ENCODE results near the gene CCR7. TPM values are rescaled to one million over a fixed set of nuclear protein-coding genes. Genes with fewer than 3 reads are reported as not detected.

Gene CCR7
- total RNA-seq, 1 donor from 2014 or later = 0.51 TPM

DNA sequence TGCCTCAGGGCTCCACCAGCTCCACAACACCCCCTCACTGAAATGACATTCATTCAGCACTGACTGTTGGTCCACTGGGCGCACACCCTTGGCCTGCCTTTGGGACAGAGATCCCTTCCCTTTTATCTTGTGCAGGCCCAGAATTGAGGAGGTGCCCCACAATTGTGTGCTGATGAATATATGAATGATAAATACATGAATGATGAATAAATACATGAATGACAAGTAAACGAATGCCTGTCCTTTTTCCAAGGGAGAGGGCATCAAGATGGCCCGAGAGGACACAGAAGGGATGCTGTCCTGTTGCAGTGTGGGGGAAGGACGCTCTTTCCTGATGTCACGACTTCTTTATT, 5.7 kb downstream of the CCR7 start:
- peaks cover 5% of the 10 kb centered on the region for H3K36me3 Mint-ChIP-seq (ENCODE audit: low read depth, unreplicated experiment)
- H3K4me1 Mint-ChIP-seq (ENCODE audit: unreplicated experiment) = peaks cover 47% of the 10 kb centered on the region
- no peak overlapping the region for H3K4me3 Mint-ChIP-seq (ENCODE audit: unreplicated experiment)
- H3K27me3 Mint-ChIP-seq (ENCODE audit: unreplicated experiment) = peaks cover 6% of the 10 kb centered on the region
- peak overlapping the region; percentile 82 for H3K27ac Mint-ChIP-seq (ENCODE audit: unreplicated experiment)
- no peaks in the 10 kb centered on the region for H3K9me3 Mint-ChIP-seq (ENCODE audit: unreplicated experiment)
- TF ChIP-seq, protein P1, sequence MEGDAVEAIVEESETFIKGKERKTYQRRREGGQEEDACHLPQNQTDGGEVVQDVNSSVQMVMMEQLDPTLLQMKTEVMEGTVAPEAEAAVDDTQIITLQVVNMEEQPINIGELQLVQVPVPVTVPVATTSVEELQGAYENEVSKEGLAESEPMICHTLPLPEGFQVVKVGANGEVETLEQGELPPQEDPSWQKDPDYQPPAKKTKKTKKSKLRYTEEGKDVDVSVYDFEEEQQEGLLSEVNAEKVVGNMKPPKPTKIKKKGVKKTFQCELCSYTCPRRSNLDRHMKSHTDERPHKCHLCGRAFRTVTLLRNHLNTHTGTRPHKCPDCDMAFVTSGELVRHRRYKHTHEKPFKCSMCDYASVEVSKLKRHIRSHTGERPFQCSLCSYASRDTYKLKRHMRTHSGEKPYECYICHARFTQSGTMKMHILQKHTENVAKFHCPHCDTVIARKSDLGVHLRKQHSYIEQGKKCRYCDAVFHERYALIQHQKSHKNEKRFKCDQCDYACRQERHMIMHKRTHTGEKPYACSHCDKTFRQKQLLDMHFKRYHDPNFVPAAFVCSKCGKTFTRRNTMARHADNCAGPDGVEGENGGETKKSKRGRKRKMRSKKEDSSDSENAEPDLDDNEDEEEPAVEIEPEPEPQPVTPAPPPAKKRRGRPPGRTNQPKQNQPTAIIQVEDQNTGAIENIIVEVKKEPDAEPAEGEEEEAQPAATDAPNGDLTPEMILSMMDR (IDR thresholded peaks at IDR 0.05; ENCODE audit: unreplicated experiment) = no peak
- no peak for DNase-seq (ENCODE audit: low spot score)

DNA sequence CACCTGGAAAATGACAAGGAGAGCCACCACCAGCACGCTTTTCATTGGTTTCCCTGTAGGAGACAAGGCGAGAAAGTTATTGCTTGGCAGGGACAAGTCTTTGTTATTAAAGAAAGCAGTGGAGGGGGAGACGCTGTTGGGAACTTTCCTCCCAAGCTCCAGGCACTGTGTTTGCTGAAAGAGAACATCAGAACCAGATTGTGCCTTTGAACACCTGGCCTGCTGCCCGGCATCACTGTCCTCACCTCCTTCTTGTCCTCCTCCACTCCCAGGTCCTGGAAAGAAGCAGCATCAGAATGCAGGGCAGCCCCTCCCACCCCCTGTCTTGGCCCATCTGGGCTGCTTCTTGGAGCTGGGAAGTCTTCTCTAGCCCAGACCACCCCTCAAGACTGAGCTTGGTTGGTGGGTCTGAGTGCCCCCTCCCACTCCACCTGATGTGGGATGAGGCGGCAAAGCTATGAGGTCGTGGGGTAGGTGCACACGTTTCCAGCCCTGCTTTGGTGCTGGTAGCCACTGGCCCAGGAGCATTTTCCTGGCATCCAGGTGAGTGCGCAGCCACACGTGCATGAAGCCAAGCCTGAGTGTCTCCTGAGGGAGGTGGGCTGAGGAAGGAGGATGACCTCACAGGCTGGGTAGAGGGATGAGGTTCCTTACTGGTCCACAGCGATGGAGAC, 6.2 kb downstream of the CCR7 start:
- DNase-seq (ENCODE audit: low spot score) = no peak
- peaks cover 5% of the 10 kb centered on the region for H3K36me3 Mint-ChIP-seq (ENCODE audit: low read depth, unreplicated experiment)
- H3K4me1 Mint-ChIP-seq (ENCODE audit: unreplicated experiment) = peaks cover 47% of the 10 kb centered on the region
- H3K4me3 Mint-ChIP-seq (ENCODE audit: unreplicated experiment) = peak overlapping the region; percentile 32
- H3K27ac Mint-ChIP-seq (ENCODE audit: unreplicated experiment) = no peak overlapping the region
- peaks cover 6% of the 10 kb centered on the region for H3K27me3 Mint-ChIP-seq (ENCODE audit: unreplicated experiment)
- TF ChIP-seq, protein P1 (IDR thresholded peaks at IDR 0.05; ENCODE audit: unreplicated experiment) = no peak
- H3K9me3 Mint-ChIP-seq (ENCODE audit: unreplicated experiment) = no peaks in the 10 kb centered on the region

DNA sequence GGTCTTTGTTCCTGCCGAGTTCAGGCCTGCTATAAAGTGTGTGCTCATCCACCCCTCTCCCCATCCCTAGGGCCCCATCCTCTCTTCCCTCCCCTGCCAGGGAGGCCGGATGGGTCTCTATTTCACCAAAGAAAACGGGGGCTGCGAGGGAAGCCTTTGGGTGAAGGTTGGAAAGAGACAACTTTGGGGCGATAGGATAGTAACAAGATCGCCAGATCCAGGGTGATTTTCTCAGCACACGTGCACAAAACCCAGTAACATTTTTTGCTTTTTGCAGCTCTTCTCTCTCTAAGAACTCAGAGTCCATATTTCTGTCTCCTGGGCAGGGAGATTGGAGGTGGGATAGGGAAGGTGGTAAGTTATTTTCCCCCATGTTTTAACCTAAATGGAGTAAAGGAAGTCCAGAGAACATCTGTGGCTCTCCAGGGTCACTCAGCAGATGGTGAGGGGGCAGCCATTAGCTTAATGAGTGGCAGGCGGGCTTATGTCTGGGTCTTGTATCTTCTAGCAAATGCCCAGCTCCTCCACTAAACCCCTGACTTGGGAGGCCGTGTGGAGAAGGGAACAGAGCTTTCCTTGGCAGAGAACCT, 6.9 kb downstream of the CCR7 start:
- no peak for DNase-seq (ENCODE audit: low spot score)
- Mint-ChIP-seq H3K27ac (ENCODE audit: unreplicated experiment) (no peak overlapping the region), H3K4me1 (ENCODE audit: unreplicated experiment) (peaks cover 50% of the 10 kb centered on the region), H3K9me3 (ENCODE audit: unreplicated experiment) (no peaks in the 10 kb centered on the region), H3K36me3 (ENCODE audit: low read depth, unreplicated experiment) (peaks cover 5% of the 10 kb centered on the region), H3K4me3 (ENCODE audit: unreplicated experiment) (peak overlapping the region; percentile 32), H3K27me3 (ENCODE audit: unreplicated experiment) (peaks cover 6% of the 10 kb centered on the region)
- TF ChIP-seq, protein P1 (IDR thresholded peaks at IDR 0.05; ENCODE audit: unreplicated experiment) = no peak

DNA sequence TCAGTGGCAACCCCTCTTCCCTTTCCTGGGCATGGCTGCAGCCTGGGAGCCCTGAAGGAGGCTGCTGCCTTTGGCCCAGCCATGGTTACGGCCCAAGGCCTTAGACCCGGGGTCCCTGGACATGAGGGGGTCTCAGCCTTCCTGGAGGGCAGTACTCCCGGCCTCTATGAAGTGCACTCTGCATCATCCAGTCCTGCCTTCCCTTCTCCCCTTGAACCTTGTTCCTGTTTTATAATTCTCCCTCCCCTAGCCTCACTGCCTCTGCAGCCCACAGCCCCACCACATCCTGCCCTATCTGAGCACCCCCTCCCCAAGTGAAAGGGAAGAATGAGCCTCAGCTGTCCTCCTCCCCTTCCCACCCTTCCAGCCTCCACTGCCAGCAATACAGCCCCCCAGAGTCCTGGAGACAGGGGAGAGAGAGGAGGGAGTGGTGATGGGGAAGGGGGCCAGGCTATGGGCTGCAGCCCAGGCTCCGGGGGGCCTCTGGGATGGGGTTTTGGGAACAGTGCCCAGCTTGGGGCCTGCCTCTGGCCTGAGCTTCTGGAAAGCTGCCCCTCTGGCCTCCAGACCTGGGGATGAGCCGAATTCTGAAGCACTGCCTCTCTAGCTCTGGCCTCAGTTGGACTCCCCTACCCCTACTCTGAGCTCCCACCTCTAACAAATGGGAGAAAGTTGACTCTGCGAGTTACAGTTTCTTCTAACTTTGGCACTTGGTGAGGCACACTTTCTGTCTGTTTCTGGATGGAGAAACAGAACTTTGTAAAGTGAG, 7.6 kb downstream of the CCR7 start:
- TF ChIP-seq, protein P1 (IDR thresholded peaks at IDR 0.05; ENCODE audit: unreplicated experiment) = no peak
- peaks cover 46% of the 10 kb centered on the region for H3K4me1 Mint-ChIP-seq (ENCODE audit: unreplicated experiment)
- H3K9me3 Mint-ChIP-seq (ENCODE audit: unreplicated experiment) = no peaks in the 10 kb centered on the region
- H3K4me3 Mint-ChIP-seq (ENCODE audit: unreplicated experiment) = no peak overlapping the region
- no peak overlapping the region for H3K27ac Mint-ChIP-seq (ENCODE audit: unreplicated experiment)
- H3K27me3 Mint-ChIP-seq (ENCODE audit: unreplicated experiment) = peaks cover 6% of the 10 kb centered on the region
- no peaks in the 10 kb centered on the region for H3K36me3 Mint-ChIP-seq (ENCODE audit: low read depth, unreplicated experiment)
- DNase-seq (ENCODE audit: low spot score) = no peak
